ENCODE data around the gene DPP6.

DNA sequence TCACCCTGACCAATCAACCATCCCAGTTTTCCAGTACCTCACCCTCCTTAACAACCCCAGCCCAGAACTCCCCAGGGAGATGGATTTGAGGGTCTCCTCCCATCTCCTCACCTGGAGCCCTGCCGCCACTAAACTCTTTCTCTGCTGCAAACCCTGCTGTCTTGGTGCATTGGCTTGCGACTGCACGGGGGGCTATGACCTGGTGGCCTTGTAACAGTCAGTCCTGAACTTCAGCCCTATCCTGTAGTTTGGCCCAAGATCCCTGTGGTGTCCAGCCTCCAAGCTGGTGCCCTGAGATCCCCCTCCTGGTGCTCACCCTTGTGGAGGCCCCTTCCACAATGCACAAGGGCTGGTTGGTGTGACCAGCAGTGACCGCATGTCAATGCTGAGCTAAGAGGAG is 858.8 kb downstream of the DPP6 start:
- TF ChIP-seq, protein P1, sequence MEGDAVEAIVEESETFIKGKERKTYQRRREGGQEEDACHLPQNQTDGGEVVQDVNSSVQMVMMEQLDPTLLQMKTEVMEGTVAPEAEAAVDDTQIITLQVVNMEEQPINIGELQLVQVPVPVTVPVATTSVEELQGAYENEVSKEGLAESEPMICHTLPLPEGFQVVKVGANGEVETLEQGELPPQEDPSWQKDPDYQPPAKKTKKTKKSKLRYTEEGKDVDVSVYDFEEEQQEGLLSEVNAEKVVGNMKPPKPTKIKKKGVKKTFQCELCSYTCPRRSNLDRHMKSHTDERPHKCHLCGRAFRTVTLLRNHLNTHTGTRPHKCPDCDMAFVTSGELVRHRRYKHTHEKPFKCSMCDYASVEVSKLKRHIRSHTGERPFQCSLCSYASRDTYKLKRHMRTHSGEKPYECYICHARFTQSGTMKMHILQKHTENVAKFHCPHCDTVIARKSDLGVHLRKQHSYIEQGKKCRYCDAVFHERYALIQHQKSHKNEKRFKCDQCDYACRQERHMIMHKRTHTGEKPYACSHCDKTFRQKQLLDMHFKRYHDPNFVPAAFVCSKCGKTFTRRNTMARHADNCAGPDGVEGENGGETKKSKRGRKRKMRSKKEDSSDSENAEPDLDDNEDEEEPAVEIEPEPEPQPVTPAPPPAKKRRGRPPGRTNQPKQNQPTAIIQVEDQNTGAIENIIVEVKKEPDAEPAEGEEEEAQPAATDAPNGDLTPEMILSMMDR (conservative IDR thresholded peaks at IDR 0.05) = no peak
- TF ChIP-seq EZH2 (IDR thresholded peaks at IDR 0.05; ENCODE audit: low read depth) = no peak
